ENCODE measurements around the gene OXCT1. TPM values are rescaled to one million over a fixed set of nuclear protein-coding genes. Genes with fewer than 3 reads are reported as not detected.

The OXCT1 gene
- total RNA-seq, 1 donor from 2014 or later, result 39.9 TPM

DNA sequence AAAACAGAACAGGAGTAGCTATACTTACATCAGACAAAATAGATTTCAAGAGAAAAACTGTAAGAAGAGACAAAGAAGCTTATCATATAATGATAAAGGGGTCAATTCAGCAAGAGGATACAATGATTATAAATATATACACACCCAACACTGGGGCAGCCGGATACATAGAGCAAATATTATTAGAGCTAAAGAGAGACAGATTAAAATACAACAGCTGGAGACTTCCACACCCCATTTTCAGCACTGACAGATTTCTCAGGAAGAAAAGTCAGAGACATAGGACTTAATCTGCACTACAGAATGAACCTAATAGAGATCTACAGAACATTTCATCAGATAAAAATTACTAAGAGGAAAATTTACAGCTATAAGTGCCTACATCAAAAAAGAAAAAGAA, 35.7 kb downstream of the OXCT1 start:
- H3K27ac Mint-ChIP-seq, result no peak overlapping the region

DNA sequence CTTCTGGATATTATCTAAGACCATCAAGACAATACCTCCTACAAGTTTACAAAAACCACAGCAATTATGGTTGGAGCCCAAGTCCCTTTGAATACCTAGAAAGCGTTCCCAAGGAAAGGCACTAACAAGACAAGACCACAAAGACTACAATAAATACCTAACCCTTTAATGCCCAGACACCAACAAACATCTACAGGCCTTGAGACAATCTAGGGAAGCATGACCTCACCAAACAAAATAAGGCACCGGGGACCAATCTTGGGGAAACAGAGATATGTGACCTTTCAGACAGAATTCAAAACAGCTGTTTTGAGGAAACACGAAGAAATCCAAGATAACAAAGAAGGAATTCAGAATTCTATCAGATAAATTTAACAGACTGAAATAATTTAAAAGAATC, 37.8 kb downstream of the OXCT1 start:
- Histone ChIP-seq H4K20me1 (ENCODE audit: low read depth) (no peaks in the 10 kb centered on the region), H3K27ac (no peak overlapping the region), H3K4me1 (no peaks in the 10 kb centered on the region), H3K27me3 (no peaks in the 10 kb centered on the region), H3K4me2 (no peak overlapping the region), H3F3A (ENCODE audit: low read depth) (no peaks in the 10 kb centered on the region), H3K36me3 (no peaks in the 10 kb centered on the region), H3K9me3 (ENCODE audit: low read depth) (no peaks in the 10 kb centered on the region), H3K79me2 (ENCODE audit: low read depth) (no peaks in the 10 kb centered on the region), H3K4me3 (no peak overlapping the region), H3K9ac (no peak overlapping the region), H2AFZ (replicated peaks) (no peak overlapping the region)
- Mint-ChIP-seq H3K4me3 (no peak overlapping the region), H3K4me1 (peaks cover 15% of the 10 kb centered on the region), H3K36me3 (peaks cover 23% of the 10 kb centered on the region), H3K27me3 (ENCODE audit: insufficient read depth, low read depth) (no peaks in the 10 kb centered on the region), H3K27ac (no peak overlapping the region), H3K9me3 (no peaks in the 10 kb centered on the region)
- TF ChIP-seq, protein P1, sequence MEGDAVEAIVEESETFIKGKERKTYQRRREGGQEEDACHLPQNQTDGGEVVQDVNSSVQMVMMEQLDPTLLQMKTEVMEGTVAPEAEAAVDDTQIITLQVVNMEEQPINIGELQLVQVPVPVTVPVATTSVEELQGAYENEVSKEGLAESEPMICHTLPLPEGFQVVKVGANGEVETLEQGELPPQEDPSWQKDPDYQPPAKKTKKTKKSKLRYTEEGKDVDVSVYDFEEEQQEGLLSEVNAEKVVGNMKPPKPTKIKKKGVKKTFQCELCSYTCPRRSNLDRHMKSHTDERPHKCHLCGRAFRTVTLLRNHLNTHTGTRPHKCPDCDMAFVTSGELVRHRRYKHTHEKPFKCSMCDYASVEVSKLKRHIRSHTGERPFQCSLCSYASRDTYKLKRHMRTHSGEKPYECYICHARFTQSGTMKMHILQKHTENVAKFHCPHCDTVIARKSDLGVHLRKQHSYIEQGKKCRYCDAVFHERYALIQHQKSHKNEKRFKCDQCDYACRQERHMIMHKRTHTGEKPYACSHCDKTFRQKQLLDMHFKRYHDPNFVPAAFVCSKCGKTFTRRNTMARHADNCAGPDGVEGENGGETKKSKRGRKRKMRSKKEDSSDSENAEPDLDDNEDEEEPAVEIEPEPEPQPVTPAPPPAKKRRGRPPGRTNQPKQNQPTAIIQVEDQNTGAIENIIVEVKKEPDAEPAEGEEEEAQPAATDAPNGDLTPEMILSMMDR (IDR thresholded peaks at IDR 0.05), result no peak
- no peak for TF ChIP-seq EZH2phosphoT487 (IDR thresholded peaks at IDR 0.05)
- DNase-seq (ENCODE audit: low spot score), result no peak

More for the DNA sequence above, 35.7 kb downstream of the OXCT1 start:
- H3K36me3 Mint-ChIP-seq, result peaks cover 23% of the 10 kb centered on the region
- no peak overlapping the region for H3K9ac ChIP-seq
- no peaks in the 10 kb centered on the region for H4K20me1 ChIP-seq (ENCODE audit: low read depth)
- peaks cover under 1% of the 10 kb centered on the region for H3K36me3 ChIP-seq
- H3F3A ChIP-seq (ENCODE audit: low read depth), result no peaks in the 10 kb centered on the region
- H3K4me1 ChIP-seq, result no peaks in the 10 kb centered on the region
- no peak overlapping the region for H3K4me3 ChIP-seq
- no peaks in the 10 kb centered on the region for H3K79me2 ChIP-seq (ENCODE audit: low read depth)
- peaks cover 16% of the 10 kb centered on the region for H3K4me1 Mint-ChIP-seq
- no peak overlapping the region for H3K4me2 ChIP-seq
- H3K27me3 Mint-ChIP-seq (ENCODE audit: insufficient read depth, low read depth), result no peaks in the 10 kb centered on the region
- no peak overlapping the region for H3K4me3 Mint-ChIP-seq
- TF ChIP-seq, protein P1 (IDR thresholded peaks at IDR 0.05), result no peak
- TF ChIP-seq EZH2phosphoT487 (IDR thresholded peaks at IDR 0.05) (no peak), EZH2 (IDR thresholded peaks at IDR 0.05) (no peak)
- no peak for DNase-seq (ENCODE audit: low spot score)
- H3K27ac ChIP-seq, result no peak overlapping the region
- no peaks in the 10 kb centered on the region for H3K9me3 Mint-ChIP-seq
- H3K27me3 ChIP-seq, result no peaks in the 10 kb centered on the region
- no peaks in the 10 kb centered on the region for H3K9me3 ChIP-seq (ENCODE audit: low read depth)
- no peak overlapping the region for H2AFZ ChIP-seq (replicated peaks)

DNA sequence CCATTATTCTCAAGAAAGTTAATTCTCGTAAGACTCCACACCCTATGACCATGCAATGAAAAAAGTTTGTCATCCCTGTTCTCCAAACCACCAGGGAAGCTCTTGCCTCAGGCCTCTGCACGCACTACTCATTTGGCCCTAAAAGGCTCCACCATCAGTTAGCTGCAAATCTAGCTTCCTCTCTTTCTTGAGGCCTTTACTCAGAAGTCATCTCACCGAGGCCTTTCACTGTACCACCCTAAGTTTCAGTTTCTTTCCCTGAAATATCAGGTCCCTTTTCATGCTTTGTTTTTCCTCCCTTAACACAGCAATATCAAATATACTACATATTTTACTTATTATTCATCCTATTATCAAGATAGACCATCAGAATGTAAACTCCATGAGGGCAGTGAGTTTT, 39.1 kb downstream of the OXCT1 start:
- Histone ChIP-seq H3K4me3 (no peak overlapping the region), H3K36me3 (no peaks in the 10 kb centered on the region), H3K27me3 (no peaks in the 10 kb centered on the region), H3F3A (ENCODE audit: low read depth) (no peaks in the 10 kb centered on the region), H3K79me2 (ENCODE audit: low read depth) (no peaks in the 10 kb centered on the region), H3K4me2 (no peak overlapping the region), H2AFZ (replicated peaks) (no peak overlapping the region), H4K20me1 (ENCODE audit: low read depth) (no peaks in the 10 kb centered on the region), H3K9me3 (ENCODE audit: low read depth) (no peaks in the 10 kb centered on the region), H3K9ac (no peak overlapping the region), H3K27ac (no peak overlapping the region), H3K4me1 (no peaks in the 10 kb centered on the region)
- DNase-seq (ENCODE audit: low spot score), result no peak
- Mint-ChIP-seq H3K36me3 (peaks cover 25% of the 10 kb centered on the region), H3K9me3 (no peaks in the 10 kb centered on the region), H3K27me3 (ENCODE audit: insufficient read depth, low read depth) (no peaks in the 10 kb centered on the region), H3K4me3 (no peak overlapping the region), H3K4me1 (peaks cover 7% of the 10 kb centered on the region), H3K27ac (no peak overlapping the region)
- TF ChIP-seq EZH2phosphoT487 (IDR thresholded peaks at IDR 0.05) (no peak), EZH2 (IDR thresholded peaks at IDR 0.05) (no peak)
- TF ChIP-seq, protein P1 (IDR thresholded peaks at IDR 0.05), result no peak
